CD4-positive, alpha-beta T cell (primary cell): Measurements from ENCODE around the gene ADAM19. TPM values are rescaled to one million over a fixed set of nuclear protein-coding genes. Genes with fewer than 3 reads are reported as not detected.

Source experiments
- ATAC-seq: fragments of 200-7000 bp; cut with Tn5 transposase; one replicate; pipeline ENCODE4 v1.10.0; 2022; ENCODE audit warnings: mild to moderate bottlenecking; ENCODE audit not compliant: poor library complexity
- CTCF ChIA-PET: fragments of 350-600 bp; sonication (Branson Sonifier 250); formaldehyde crosslinking; loops from one replicate; lab custom pipeline; 2021; ENCODE audit warnings: antibody characterized with exemption, inconsistent platforms; lab: Charles Lee
- POLR2A ChIA-PET: fragments of 350-600 bp; sonication (Branson Sonifier 250); formaldehyde crosslinking; loops from one replicate; lab custom pipeline; 2021; ENCODE audit warnings: antibody characterized with exemption, inconsistent platforms; lab: Charles Lee
- DNase-seq, 14 experiments: peaks; one replicate each; pipeline ENCODE4 v3.0.0-alpha.2; 2013 to 2020; ENCODE audit warnings: mixed read lengths in 2 of 14
- H3K27ac ChIP-seq, 2 donors: one replicate each; pipeline versions ENCODE4 v1.5.1 to v1.7.0; 2013; ENCODE audit warnings: low read length in 2 of 2, low read depth in 1 of 2, mild to moderate bottlenecking in 1 of 2
- H3K27me3 ChIP-seq, 2 experiments: 1 replicate in 1 of 2; 2 replicates in 1 of 2; pipeline versions ENCODE4 v1.6.1 to v1.7.0; 2013; ENCODE audit warnings: low read length in 2 of 2, control low read depth in 1 of 2, mild to moderate bottlenecking in 1 of 2, moderate library complexity in 1 of 2; ENCODE audit not compliant: insufficient read depth in 2 of 2, control insufficient read depth in 1 of 2
- H3K36me3 ChIP-seq: one replicate; pipeline ENCODE4 v1.6.1; 2013; ENCODE audit warnings: low read length, control low read depth; ENCODE audit not compliant: insufficient read depth
- H3K4me1 ChIP-seq: one replicate; pipeline ENCODE4 v1.6.1; 2013; ENCODE audit warnings: low read length, control low read depth; ENCODE audit not compliant: insufficient read depth
- H3K4me3 ChIP-seq: one replicate; pipeline ENCODE4 v1.5.1; 2013; ENCODE audit warnings: mild to moderate bottlenecking, low read length, moderate library complexity
- H3K9me3 ChIP-seq, 2 experiments: 1 replicate in 1 of 2; 2 replicates in 1 of 2; pipeline versions ENCODE4 v1.6.1 to v1.7.0; 2013; ENCODE audit warnings: low read length in 2 of 2, mild to moderate bottlenecking in 2 of 2, control low read depth in 1 of 2, moderate library complexity in 1 of 2; ENCODE audit not compliant: control insufficient read depth in 1 of 2, insufficient read depth in 1 of 2
- H3K27ac Mint-ChIP-seq: one replicate; pipeline ENCODE4 v1.8.0; 2020; ENCODE audit warnings: mixed read lengths
- H3K27me3 Mint-ChIP-seq: one replicate; pipeline ENCODE4 v1.8.0; 2021; ENCODE audit warnings: mixed read lengths
- H3K36me3 Mint-ChIP-seq: one replicate; pipeline ENCODE4 v1.8.0; 2021; ENCODE audit warnings: low read depth, mixed read lengths
- H3K4me1 Mint-ChIP-seq: one replicate; pipeline ENCODE4 v1.8.0; 2021; ENCODE audit warnings: low read depth, mixed read lengths
- H3K4me3 Mint-ChIP-seq: one replicate; pipeline ENCODE4 v1.8.0; 2020; ENCODE audit warnings: mild to moderate bottlenecking, mixed read lengths
- H3K9me3 Mint-ChIP-seq: one replicate; pipeline ENCODE4 v1.8.0; 2020; ENCODE audit warnings: mixed read lengths
- CTCF ChIP-seq: fragments of 200-600 bp; IDR thresholded peaks from one replicate; pipeline ENCODE4 v1.8.0; 2022; ENCODE audit warnings: antibody characterized with exemption, mild to moderate bottlenecking
- intact Hi-C, 2 experiments: fragments of 100-400 bp; cut with DNase I in 1 of 2; cut with micrococcal nuclease in 1 of 2; formaldehyde crosslinking; loops; one replicate each; pipeline versions ENCODE4 v1.15.1 to v1.9.0; 2023 to 2025; cut with DNase I, micrococcal nuclease
- total RNA-seq, 174 experiments: library from RNA in 2 of 174; stranded (reverse) in 2 of 174; gene quantifications; one replicate each; pipeline ENCODE4 v1.2.3 and lab custom pipeline; 2021 to 2026

Gene ADAM19
- total RNA-seq, 2 experiments from 2014 or later = 26.7 to 29.1 TPM

- H3K27ac Mint-ChIP-seq = peak overlapping the region; percentile 27
- H3K4me3 Mint-ChIP-seq = no peak overlapping the region
- Histone ChIP-seq H3K36me3 (peaks cover 59% of the 10 kb centered on the region), H3K9me3 (no peaks in the 10 kb centered on the region), H3K27me3 (no peaks in the 10 kb centered on the region), H3K27ac (no peak overlapping the region), H3K4me3 (no peak overlapping the region), H3K4me1 (peaks cover 30% of the 10 kb centered on the region)
- ChIA-PET POLR2A (no interaction called here), CTCF (no interaction called here)
- no peaks in the 10 kb centered on the region for H3K27me3 Mint-ChIP-seq
- no peaks in the 10 kb centered on the region for H3K4me1 Mint-ChIP-seq
- intact Hi-C loops = loop anchor here (5.0 to 10.0 kb wide), 2 partner anchors 46 to 344 kb away; no protein-coding TSS in a partner anchor
- ATAC-seq (no peak), DNase-seq (no peak)
- no peak for TF ChIP-seq CTCF
- peaks cover 32% of the 10 kb centered on the region for H3K36me3 Mint-ChIP-seq
- no peaks in the 10 kb centered on the region for H3K9me3 Mint-ChIP-seq
These were observed 96.8 kb downstream of the ADAM19 start for GRCh38 chr5:157478726-157479125.

GRCh38 chr5:157477814-157478494 is 97.6 kb downstream of the ADAM19 start:
- H3K27ac ChIP-seq = no peak overlapping the region
- Mint-ChIP-seq H3K27me3 (no peaks in the 10 kb centered on the region), H3K36me3 (peaks cover 27% of the 10 kb centered on the region), H3K4me1 (no peaks in the 10 kb centered on the region), H3K27ac (no peak overlapping the region), H3K9me3 (no peaks in the 10 kb centered on the region), H3K4me3 (no peak overlapping the region)
- ChIA-PET POLR2A (no interaction called here), CTCF (no interaction called here)
- peaks cover 30% of the 10 kb centered on the region for H3K4me1 ChIP-seq
- no peak for DNase-seq
- intact Hi-C loops = loop anchor here (5.0 to 10.0 kb wide), 2 partner anchors 46 to 343 kb away; no protein-coding TSS in a partner anchor
- H3K36me3 ChIP-seq = peaks cover 52% of the 10 kb centered on the region
- no peak overlapping the region for H3K4me3 ChIP-seq
- H3K27me3 ChIP-seq = no peaks in the 10 kb centered on the region
- no peaks in the 10 kb centered on the region for H3K9me3 ChIP-seq
- no peak for ATAC-seq
- TF ChIP-seq CTCF = no peak

GRCh38 chr5:157476702-157477408 is 98.7 kb downstream of the ADAM19 start:
- Histone ChIP-seq H3K9me3 (no peaks in the 10 kb centered on the region), H3K27me3 (no peaks in the 10 kb centered on the region), H3K4me1 (peaks cover 30% of the 10 kb centered on the region), H3K27ac (no peak overlapping the region), H3K36me3 (peaks cover 46% of the 10 kb centered on the region), H3K4me3 (no peak overlapping the region)
- no peak overlapping the region for H3K27ac Mint-ChIP-seq
- peak in 3 of 14 experiments; percentile 50 to 65 (median 62) for DNase-seq
- no peak overlapping the region for H3K4me3 Mint-ChIP-seq
- intact Hi-C loops = loop anchor here (5.0 to 10.0 kb wide), 2 partner anchors 45 to 342 kb away; no protein-coding TSS in a partner anchor
- no peaks in the 10 kb centered on the region for H3K9me3 Mint-ChIP-seq
- H3K4me1 Mint-ChIP-seq = no peaks in the 10 kb centered on the region
- no peaks in the 10 kb centered on the region for H3K27me3 Mint-ChIP-seq
- peaks cover 16% of the 10 kb centered on the region for H3K36me3 Mint-ChIP-seq
- POLR2A ChIA-PET = no interaction called here
- CTCF ChIA-PET = interaction anchor here (1.1 kb wide), 1 partner anchor 241 kb away, joined by 5 read pairs; no protein-coding TSS in a partner anchor
- ATAC-seq = no peak
- TF ChIP-seq CTCF = peak; percentile 67
